A549 (cell line): Measurements from ENCODE around the gene FATE1. TPM values are rescaled to one million over a fixed set of nuclear protein-coding genes. Genes with fewer than 3 reads are reported as not detected.

Source experiments
- ATAC-seq, 2 experiments: fragments of 200-7000 bp in 1 of 2; fragments of >200 bp in 1 of 2; cut with Nextera tagmentation in 1 of 2; cut with Tn5 transposase in 1 of 2; 3 replicates each; pipeline versions ENCODE4 v1.8.0 to v1.9.1; 2018 to 2020; ENCODE audit warnings: mild to moderate bottlenecking in 1 of 2, moderate library complexity in 1 of 2
- CTCF ChIA-PET: fragments of 300-600 bp; sonication (Branson Sonifier 250); formaldehyde crosslinking; extraction: SDS; loops from one replicate; lab custom pipeline; 2021; ENCODE audit warnings: antibody characterized with exemption, inconsistent platforms; lab: Yijun Ruan, JAX
- POLR2A ChIA-PET: fragments of 350-600 bp; formaldehyde crosslinking; extraction: SDS; loops from one replicate; lab custom pipeline; 2021; ENCODE audit warnings: antibody characterized with exemption, inconsistent platforms; lab: Yijun Ruan, JAX
- DNase-seq, 2 experiments: peaks; one replicate each; pipeline versions ENCODE4 v3.0.0 to v3.0.0-alpha.2; 2011 to 2016; ENCODE audit warnings: low read depth in 1 of 2, low spot score in 1 of 2
- FAIRE-seq: peaks from 2 replicates; lab custom pipeline; 2011; peaks lifted over from hg19 to GRCh38; lab: Jason Lieb, UNC
- H3K27ac ChIP-seq, 2 experiments: fragments of >200 bp; sonication (Bioruptor Twin); formaldehyde crosslinking; 3 replicates each; pipeline ENCODE4 v1.5.1; 2016 to 2017
- H3K4me1 ChIP-seq: fragments of >200 bp; sonication (Bioruptor Twin); formaldehyde crosslinking; 3 replicates; pipeline ENCODE4 v1.6.1; 2016
- H3K4me2 ChIP-seq: fragments of >200 bp; sonication (Bioruptor Twin); formaldehyde crosslinking; 3 replicates; pipeline ENCODE4 v1.6.1; 2016
- H3K4me3 ChIP-seq: fragments of >200 bp; sonication (Bioruptor Twin); formaldehyde crosslinking; 3 replicates; pipeline ENCODE4 v1.5.1; 2016
- H3K9me3 ChIP-seq: fragments of >200 bp; sonication (Bioruptor Twin); formaldehyde crosslinking; 3 replicates; pipeline ENCODE4 v1.6.1; 2016
- CBX8 ChIP-seq: fragments of 200-600 bp; sonication (generic); IDR thresholded peaks from 2 replicates; pipeline ENCODE4 v1.6.1; 2016
- CEBPB ChIP-seq, 2 experiments: fragments of >200 bp in 1 of 2; sonication (Bioruptor Twin) in 1 of 2; formaldehyde crosslinking in 1 of 2; IDR thresholded peaks; 2 replicates each; pipeline ENCODE4 v1.6.1; 2012 to 2016
- CHD4 ChIP-seq: fragments of 200-600 bp; sonication (generic); IDR thresholded peaks from 2 replicates; pipeline ENCODE4 v1.6.1; 2016; ENCODE audit warnings: antibody characterized with exemption, mild to moderate bottlenecking, borderline replicate concordance
- CTCF ChIP-seq: fragments of >200 bp; sonication (Bioruptor Twin); formaldehyde crosslinking; IDR thresholded peaks from 3 replicates; pipeline ENCODE4 v1.5.1; 2016
- EHMT2 ChIP-seq: fragments of 200-600 bp; sonication (generic); IDR thresholded peaks from 2 replicates; pipeline ENCODE4 v1.6.1; 2016; ENCODE audit warnings: antibody characterized with exemption, low read depth, mild to moderate bottlenecking, moderate library complexity
- ELK1 ChIP-seq: fragments of 150-350 bp; IDR thresholded peaks from 2 replicates; pipeline ENCODE4 v1.6.1; 2014; ENCODE audit warnings: low read depth, mild to moderate bottlenecking, low read length
- EP300 ChIP-seq, 2 experiments: fragments of >200 bp; sonication (Bioruptor Twin); formaldehyde crosslinking; IDR thresholded peaks; 2 replicates in 1 of 2; 3 replicates in 1 of 2; pipeline ENCODE4 v1.6.1; 2016 to 2017
- FOSL2 ChIP-seq, 2 experiments: fragments of 450-650 bp in 1 of 2; fragments of >200 bp in 1 of 2; sonication (Bioruptor Twin) in 1 of 2; formaldehyde crosslinking; IDR thresholded peaks; 2 replicates each; pipeline versions ENCODE4 v1.5.0 to v1.6.1; 2016 to 2020; ENCODE audit warnings: mild to moderate bottlenecking in 1 of 2, moderate library complexity in 1 of 2
- HES2 ChIP-seq: fragments of >200 bp; sonication (Bioruptor Twin); formaldehyde crosslinking; IDR thresholded peaks from 2 replicates; pipeline ENCODE4 v1.6.1; 2016
- HMGXB4 ChIP-seq: fragments of 250-450 bp; sonication (Bioruptor Pico); IDR thresholded peaks from 2 replicates; pipeline ENCODE4 v1.5.0; 2021; ENCODE audit warnings: mild to moderate bottlenecking, moderate library complexity, borderline replicate concordance
- JUN ChIP-seq, 2 experiments: fragments of >200 bp; sonication (Bioruptor Twin); formaldehyde crosslinking; IDR thresholded peaks; 2 replicates in 1 of 2; 3 replicates in 1 of 2; pipeline ENCODE4 v1.6.1; 2016 to 2017
- JUNB ChIP-seq: fragments of >200 bp; sonication (Bioruptor Twin); formaldehyde crosslinking; IDR thresholded peaks from 2 replicates; pipeline ENCODE4 v1.6.1; 2016
- KDM5A ChIP-seq: fragments of 200-600 bp; sonication (generic); IDR thresholded peaks from 2 replicates; pipeline ENCODE4 v1.6.1; 2016; ENCODE audit warnings: antibody characterized with exemption, mild to moderate bottlenecking
- PBX3 ChIP-seq: IDR thresholded peaks from 2 replicates; pipeline ENCODE4 v1.6.1; 2012
- POLR2A ChIP-seq: IDR thresholded peaks from 2 replicates; pipeline ENCODE4 v1.6.1; 2012; ENCODE audit warnings: mild to moderate bottlenecking, low read length
- RCOR1 ChIP-seq: fragments of 150-350 bp; IDR thresholded peaks from 2 replicates; pipeline ENCODE4 v1.6.1; 2014; ENCODE audit warnings: antibody characterized with exemption, low read length, low read depth
- REST ChIP-seq: fragments of 200-600 bp; sonication (generic); IDR thresholded peaks from 2 replicates; pipeline ENCODE4 v1.6.1; 2016; ENCODE audit warnings: antibody characterized with exemption, mild to moderate bottlenecking, moderate library complexity
- RNF2 ChIP-seq: fragments of 200-600 bp; sonication (generic); IDR thresholded peaks from 2 replicates; pipeline ENCODE4 v1.6.1; 2016; ENCODE audit warnings: low read depth, mild to moderate bottlenecking, antibody characterized with exemption, moderate library complexity, borderline replicate concordance
- SREBF2 ChIP-seq: fragments of 450-650 bp; IDR thresholded peaks from 2 replicates; pipeline ENCODE4 v1.6.1; 2014; ENCODE audit warnings: mild to moderate bottlenecking, moderate library complexity
- ZFP36 ChIP-seq: fragments of 450-650 bp; IDR thresholded peaks from 2 replicates; pipeline ENCODE4 v1.6.1; 2014; ENCODE audit warnings: borderline replicate concordance; ENCODE audit not compliant: partially characterized antibody
- polyA plus RNA-seq, 4 experiments: library from polyadenylated mRNA; depleted of rRNA in 3 of 4; stranded (reverse); fragments of >200 nt; fragmentation: RNase III in 1 of 4; extraction: RNeasy Plus Mini Kit Qiagen cat#74134 plus additional on column Dnase treatment in 1 of 4; gene quantifications; 2 replicates in 3 of 4; 3 replicates in 1 of 4; pipeline ENCODE4 v1.2.3, GENCODE V29; 2011 to 2017

FATE1 gene
- polyA plus RNA-seq, 2 of the 4 experiments (the other 2 are of a cell fraction) = not detected

- TF ChIP-seq PBX3 = no peak
- no peak for TF ChIP-seq HMGXB4
Measured at GRCh38 chrX:151680805-151681204, 35.0 kb upstream of the FATE1 start (continued).

- no peak overlapping the region for H3K4me2 ChIP-seq
- CTCF ChIA-PET = no interaction called here
- POLR2A ChIA-PET = no interaction called here
- no peak overlapping the region for H3K4me3 ChIP-seq
- ATAC-seq (no peak), FAIRE-seq (no peak), DNase-seq (no peak)
- no peaks in the 10 kb centered on the region for H3K4me1 ChIP-seq
- TF ChIP-seq JUNB (no peak), RCOR1 (no peak), POLR2A (no peak), JUN (IDR thresholded peaks at IDR 0.05) (no peak), EP300 (IDR thresholded peaks at IDR 0.05) (no peak), PBX3 (no peak), EHMT2 (no peak), REST (no peak), KDM5A (no peak), CTCF (no peak), RNF2 (no peak), ELK1 (no peak), CBX8 (no peak)
- H3K27ac ChIP-seq = no peak overlapping the region
- no peaks in the 10 kb centered on the region for H3K9me3 ChIP-seq
Measured at GRCh38 chrX:151687635-151688034, 28.2 kb upstream of the FATE1 start.

GRCh38 chrX:151688695-151689094 lies 27.1 kb upstream of the FATE1 start:
- POLR2A ChIA-PET = no interaction called here
- ATAC-seq (no peak), DNase-seq (no peak), FAIRE-seq (no peak)
- no peak overlapping the region for H3K27ac ChIP-seq
- H3K4me2 ChIP-seq = no peak overlapping the region
- CTCF ChIA-PET = no interaction called here
- H3K4me3 ChIP-seq = no peak overlapping the region
- H3K9me3 ChIP-seq = no peaks in the 10 kb centered on the region
- H3K4me1 ChIP-seq = no peaks in the 10 kb centered on the region
- TF ChIP-seq HES2 = no peak
- TF ChIP-seq SREBF2 = no peak
- TF ChIP-seq ZFP36 = no peak
- no peak for TF ChIP-seq CTCF
- no peak for TF ChIP-seq RNF2
- no peak for TF ChIP-seq FOSL2 (IDR thresholded peaks at IDR 0.05)
- TF ChIP-seq FOSL2 (CRISPR knock-in tag; IDR thresholded peaks at IDR 0.05) = no peak
- TF ChIP-seq RCOR1 = no peak
- TF ChIP-seq CEBPB (IDR thresholded peaks at IDR 0.05) = no peak
- no peak for TF ChIP-seq CBX8
- TF ChIP-seq CHD4 = no peak
